ENCODE data around the gene TRIOBP. TPM values are rescaled to one million over a fixed set of nuclear protein-coding genes. Genes with fewer than 3 reads are reported as not detected.

Gene TRIOBP
- total RNA-seq, 1 donor from 2014 or later: 40.6 TPM

DNA sequence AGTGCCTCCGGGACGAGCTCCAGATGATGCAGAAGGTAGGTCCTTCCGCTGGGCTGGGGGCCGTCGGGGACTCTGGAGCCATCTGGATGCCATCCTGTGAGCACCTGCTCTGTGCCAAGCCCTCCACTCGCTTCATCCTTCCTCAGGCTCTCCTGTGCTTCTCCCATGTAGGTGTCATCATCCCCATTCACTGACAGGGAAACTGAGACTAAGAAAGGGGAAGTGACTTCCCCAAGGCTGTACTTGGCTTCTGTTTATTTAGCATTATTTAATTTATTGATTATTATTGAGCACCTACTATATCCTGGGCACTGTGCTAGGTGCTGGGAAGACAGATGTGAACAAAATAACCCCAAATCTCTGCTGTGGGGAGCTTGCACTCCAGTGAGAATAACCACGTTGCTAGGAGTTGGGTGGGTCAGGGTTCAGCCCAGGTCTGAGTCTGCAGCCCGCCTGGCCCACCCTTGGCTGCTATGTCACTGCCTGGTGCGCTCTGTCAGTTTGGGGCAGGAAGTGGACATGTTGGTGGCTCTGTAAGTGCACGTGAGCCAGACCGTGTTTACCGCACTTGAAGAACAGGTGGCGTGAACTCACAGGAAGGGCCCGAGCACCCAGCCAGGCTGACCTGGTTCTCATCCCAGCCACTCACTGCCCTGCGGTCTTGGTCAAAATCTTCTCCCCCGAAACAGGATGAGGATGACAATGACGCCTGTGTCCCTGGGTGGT is 75.0 kb downstream of the TRIOBP start:
- peaks cover 13% of the 10 kb centered on the region for H3K36me3 ChIP-seq (ENCODE audit: insufficient read depth, low read length)
- no peak for FAIRE-seq
- no peaks in the 10 kb centered on the region for H3K4me1 Mint-ChIP-seq (ENCODE audit: low read depth, unreplicated experiment)

DNA sequence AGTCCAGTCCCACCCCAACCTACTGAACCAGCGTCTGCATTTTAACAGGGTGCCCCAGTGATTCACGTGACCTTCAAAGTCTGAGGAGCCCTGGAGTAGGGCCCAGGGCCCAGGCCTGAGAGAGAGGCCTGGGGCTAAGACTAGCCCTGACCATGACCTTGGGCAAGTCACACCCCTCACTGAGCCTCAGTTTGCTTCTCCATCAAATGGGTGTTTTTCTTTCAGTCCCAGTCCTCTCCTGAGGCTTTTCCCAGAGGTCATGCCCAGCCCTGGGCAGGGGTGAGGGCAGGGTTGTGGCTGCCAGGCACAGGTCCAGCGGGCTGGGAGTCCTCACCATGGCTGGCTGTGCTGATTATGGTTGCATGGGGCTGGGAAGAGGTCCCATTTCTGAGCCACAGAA is 77.9 kb downstream of the TRIOBP start:
- no peak overlapping the region for H3K4me3 Mint-ChIP-seq (ENCODE audit: unreplicated experiment)
- no peak overlapping the region for H3K9ac ChIP-seq (ENCODE audit: low read length)
- peaks cover 19% of the 10 kb centered on the region for H3K4me1 ChIP-seq (ENCODE audit: insufficient read depth, low read length)
- DNase-seq (ENCODE audit: low read depth): no peak
- FAIRE-seq: no peak
- TF ChIP-seq, protein P1, sequence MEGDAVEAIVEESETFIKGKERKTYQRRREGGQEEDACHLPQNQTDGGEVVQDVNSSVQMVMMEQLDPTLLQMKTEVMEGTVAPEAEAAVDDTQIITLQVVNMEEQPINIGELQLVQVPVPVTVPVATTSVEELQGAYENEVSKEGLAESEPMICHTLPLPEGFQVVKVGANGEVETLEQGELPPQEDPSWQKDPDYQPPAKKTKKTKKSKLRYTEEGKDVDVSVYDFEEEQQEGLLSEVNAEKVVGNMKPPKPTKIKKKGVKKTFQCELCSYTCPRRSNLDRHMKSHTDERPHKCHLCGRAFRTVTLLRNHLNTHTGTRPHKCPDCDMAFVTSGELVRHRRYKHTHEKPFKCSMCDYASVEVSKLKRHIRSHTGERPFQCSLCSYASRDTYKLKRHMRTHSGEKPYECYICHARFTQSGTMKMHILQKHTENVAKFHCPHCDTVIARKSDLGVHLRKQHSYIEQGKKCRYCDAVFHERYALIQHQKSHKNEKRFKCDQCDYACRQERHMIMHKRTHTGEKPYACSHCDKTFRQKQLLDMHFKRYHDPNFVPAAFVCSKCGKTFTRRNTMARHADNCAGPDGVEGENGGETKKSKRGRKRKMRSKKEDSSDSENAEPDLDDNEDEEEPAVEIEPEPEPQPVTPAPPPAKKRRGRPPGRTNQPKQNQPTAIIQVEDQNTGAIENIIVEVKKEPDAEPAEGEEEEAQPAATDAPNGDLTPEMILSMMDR (IDR thresholded peaks at IDR 0.05; ENCODE audit: insufficient read depth, low read depth, low read length): no peak
- H3K36me3 ChIP-seq (ENCODE audit: insufficient read depth, low read length): peaks cover 6% of the 10 kb centered on the region
- no peaks in the 10 kb centered on the region for H3K9me3 Mint-ChIP-seq (ENCODE audit: unreplicated experiment)
- no peaks in the 10 kb centered on the region for H3K9me3 ChIP-seq (ENCODE audit: insufficient read depth, low read depth, low read length)
- H3K4me1 Mint-ChIP-seq (ENCODE audit: low read depth, unreplicated experiment): no peaks in the 10 kb centered on the region
- H3K27ac Mint-ChIP-seq (ENCODE audit: unreplicated experiment): no peak overlapping the region
- H3K36me3 Mint-ChIP-seq (ENCODE audit: low read depth, unreplicated experiment): peaks cover 12% of the 10 kb centered on the region
- no peak overlapping the region for H2AFZ ChIP-seq (ENCODE audit: low read depth, low read length)
- H3K4me3 ChIP-seq (ENCODE audit: insufficient read depth, low read depth, low read length): no peak overlapping the region
- H3K27me3 ChIP-seq (ENCODE audit: insufficient read depth, low read length): no peaks in the 10 kb centered on the region
- no peak overlapping the region for H3K4me2 ChIP-seq (ENCODE audit: low read length)
- H4K20me1 ChIP-seq (ENCODE audit: insufficient read depth, low read length): peaks cover 2% of the 10 kb centered on the region
- no peaks in the 10 kb centered on the region for H3K27me3 Mint-ChIP-seq (ENCODE audit: low read depth, unreplicated experiment)
- no peak overlapping the region for H3K27ac ChIP-seq (ENCODE audit: low read depth, low read length)
- H3K79me2 ChIP-seq (ENCODE audit: insufficient read depth, low read length): no peaks in the 10 kb centered on the region

More for the DNA sequence above, 75.0 kb downstream of the TRIOBP start:
- H3K27me3 Mint-ChIP-seq (ENCODE audit: low read depth, unreplicated experiment): no peaks in the 10 kb centered on the region
- DNase-seq (ENCODE audit: low read depth): no peak
- H3K36me3 Mint-ChIP-seq (ENCODE audit: low read depth, unreplicated experiment): peaks cover 7% of the 10 kb centered on the region
- Histone ChIP-seq H4K20me1 (ENCODE audit: insufficient read depth, low read length) (peaks cover 13% of the 10 kb centered on the region), H3K27ac (ENCODE audit: low read depth, low read length) (no peak overlapping the region), H3K4me3 (ENCODE audit: insufficient read depth, low read depth, low read length) (no peak overlapping the region), H3K27me3 (ENCODE audit: insufficient read depth, low read length) (no peaks in the 10 kb centered on the region), H3K9me3 (ENCODE audit: insufficient read depth, low read depth, low read length) (no peaks in the 10 kb centered on the region), H3K4me1 (ENCODE audit: insufficient read depth, low read length) (peaks cover 13% of the 10 kb centered on the region), H2AFZ (ENCODE audit: low read depth, low read length) (no peak overlapping the region), H3K4me2 (ENCODE audit: low read length) (no peak overlapping the region), H3K79me2 (ENCODE audit: insufficient read depth, low read length) (no peaks in the 10 kb centered on the region), H3K9ac (ENCODE audit: low read length) (no peak overlapping the region)
- no peaks in the 10 kb centered on the region for H3K9me3 Mint-ChIP-seq (ENCODE audit: unreplicated experiment)
- H3K27ac Mint-ChIP-seq (ENCODE audit: unreplicated experiment): no peak overlapping the region
- TF ChIP-seq, protein P1 (IDR thresholded peaks at IDR 0.05; ENCODE audit: insufficient read depth, low read depth, low read length): no peak
- no peak for TF ChIP-seq EZH2 (IDR thresholded peaks at IDR 0.05; ENCODE audit: insufficient read depth, low read length)
- H3K4me3 Mint-ChIP-seq (ENCODE audit: unreplicated experiment): no peak overlapping the region

Measured in astrocyte (in vitro differentiated cells and primary cell).